OCI-LY7 (cell line): ENCODE measurements around the gene KATNIP.

Experiments
- EZH2phosphoT487 ChIP-seq: fragments of 200-600 bp; sonication (generic); IDR thresholded peaks from 2 replicates; pipeline ENCODE4 v1.6.1; 2018; ENCODE audit warnings: low read depth, borderline replicate concordance, mild to moderate bottlenecking, mixed run types, antibody characterized with exemption, low read length, moderate library complexity, mixed read lengths
- TF ChIP-seq, protein P1 (sequence below): fragments of 200-600 bp; sonication (generic); conservative IDR thresholded peaks from 2 replicates; pipeline ENCODE4 v1.5.1; 2014; ENCODE audit warnings: mild to moderate bottlenecking, antibody characterized with exemption, low read length, moderate library complexity, mixed read lengths

DNA sequence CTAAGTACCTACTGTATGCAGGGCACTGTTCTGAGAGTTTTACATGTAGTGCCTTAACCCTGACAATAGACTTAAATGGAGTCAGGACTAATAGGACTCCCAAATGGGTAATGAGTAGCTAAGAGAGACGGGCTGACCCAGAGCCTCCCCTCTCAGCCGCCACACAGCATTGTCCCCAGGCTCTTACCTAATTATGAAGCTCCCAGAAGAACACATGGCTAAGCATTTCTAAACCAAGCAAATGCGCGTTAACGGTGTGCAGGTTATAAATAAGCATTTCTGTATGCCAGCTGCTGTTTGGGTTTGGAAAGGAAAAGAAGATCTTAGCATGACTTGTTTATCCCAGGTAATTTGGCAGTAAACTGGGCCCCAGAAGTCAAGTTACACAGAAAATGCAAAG, 14.3 kb downstream of the KATNIP start:
- TF ChIP-seq, protein P1, sequence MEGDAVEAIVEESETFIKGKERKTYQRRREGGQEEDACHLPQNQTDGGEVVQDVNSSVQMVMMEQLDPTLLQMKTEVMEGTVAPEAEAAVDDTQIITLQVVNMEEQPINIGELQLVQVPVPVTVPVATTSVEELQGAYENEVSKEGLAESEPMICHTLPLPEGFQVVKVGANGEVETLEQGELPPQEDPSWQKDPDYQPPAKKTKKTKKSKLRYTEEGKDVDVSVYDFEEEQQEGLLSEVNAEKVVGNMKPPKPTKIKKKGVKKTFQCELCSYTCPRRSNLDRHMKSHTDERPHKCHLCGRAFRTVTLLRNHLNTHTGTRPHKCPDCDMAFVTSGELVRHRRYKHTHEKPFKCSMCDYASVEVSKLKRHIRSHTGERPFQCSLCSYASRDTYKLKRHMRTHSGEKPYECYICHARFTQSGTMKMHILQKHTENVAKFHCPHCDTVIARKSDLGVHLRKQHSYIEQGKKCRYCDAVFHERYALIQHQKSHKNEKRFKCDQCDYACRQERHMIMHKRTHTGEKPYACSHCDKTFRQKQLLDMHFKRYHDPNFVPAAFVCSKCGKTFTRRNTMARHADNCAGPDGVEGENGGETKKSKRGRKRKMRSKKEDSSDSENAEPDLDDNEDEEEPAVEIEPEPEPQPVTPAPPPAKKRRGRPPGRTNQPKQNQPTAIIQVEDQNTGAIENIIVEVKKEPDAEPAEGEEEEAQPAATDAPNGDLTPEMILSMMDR = no peak
- no peak for TF ChIP-seq EZH2phosphoT487
